Caco-2 (cell line): ENCODE measurements around the gene OLFM2. TPM values are rescaled to one million over a fixed set of nuclear protein-coding genes. Genes with fewer than 3 reads are reported as not detected.
A peak's percentile ranks its signal among the peaks of the same experiment; 100 is the strongest.
"Not testable (repeated sequence)": the region's sequence is repeated elsewhere in the genome, so short reads cannot be mapped to it uniquely, and the experiment has no call there.

Experiments
- BruUV-seq: library from RNA; stranded (reverse); fragments of 400-500 nt; replicated peaks from 2 replicates; lab custom pipeline; 2021; lab: Mats Ljungman, UMichigan
- CTCF ChIA-PET: fragments of 300-600 bp; sonication (Branson Sonifier 250); formaldehyde crosslinking; loops from one replicate; lab custom pipeline; 2022; ENCODE audit warnings: antibody characterized with exemption; lab: Charles Lee
- POLR2A ChIA-PET: fragments of 300-600 bp; sonication (Branson Sonifier 250); formaldehyde crosslinking; loops from one replicate; lab custom pipeline; 2022; ENCODE audit warnings: antibody characterized with exemption; lab: Charles Lee
- DNase-seq, 2 experiments: peaks; one replicate each; pipeline versions ENCODE4 v3.0.0 to v3.0.0-alpha.2; 2020 to 2022
- H3K27me3 ChIP-seq: replicated peaks from 2 replicates; pipeline ENCODE4 v1.6.0; 2011; ENCODE audit warnings: low read length; ENCODE audit not compliant: control insufficient read depth, insufficient read depth
- H3K36me3 ChIP-seq: 2 replicates; pipeline ENCODE4 v1.5.1; 2011; ENCODE audit warnings: low read length; ENCODE audit not compliant: control insufficient read depth, insufficient read depth
- H3K4me1 ChIP-seq: fragments of 250-450 bp; sonication (Bioruptor Pico); 2 replicates; pipeline ENCODE4 v1.5.1; 2020; ENCODE audit warnings: mild to moderate bottlenecking
- H3K4me3 ChIP-seq: 2 replicates; pipeline ENCODE4 v1.5.1; 2011; ENCODE audit warnings: low read depth, mild to moderate bottlenecking, control low read depth, low read length
- H3K9me3 ChIP-seq: fragments of 250-450 bp; sonication (Bioruptor Pico); 2 replicates; pipeline ENCODE4 v1.5.1; 2020; ENCODE audit warnings: mild to moderate bottlenecking, moderate library complexity
- H3K27ac Mint-ChIP-seq: one replicate; pipeline ENCODE4 v1.8.0; 2022; ENCODE audit warnings: mixed read lengths; ENCODE audit not compliant: unreplicated experiment
- H3K27me3 Mint-ChIP-seq: one replicate; pipeline ENCODE4 v1.8.0; 2022; ENCODE audit warnings: mixed read lengths; ENCODE audit not compliant: insufficient read depth, unreplicated experiment
- H3K36me3 Mint-ChIP-seq: one replicate; pipeline ENCODE4 v1.8.0; 2022; ENCODE audit warnings: mild to moderate bottlenecking, mixed read lengths; ENCODE audit not compliant: insufficient read depth, unreplicated experiment
- H3K4me1 Mint-ChIP-seq: one replicate; pipeline ENCODE4 v1.8.0; 2022; ENCODE audit warnings: low read depth, mixed read lengths; ENCODE audit not compliant: unreplicated experiment
- H3K4me3 Mint-ChIP-seq: one replicate; pipeline ENCODE4 v1.8.0; 2022; ENCODE audit warnings: mild to moderate bottlenecking, moderate library complexity, mixed read lengths; ENCODE audit not compliant: unreplicated experiment
- H3K9me3 Mint-ChIP-seq: one replicate; pipeline ENCODE4 v1.8.0; 2022; ENCODE audit warnings: mixed read lengths; ENCODE audit not compliant: unreplicated experiment
- CTCF ChIP-seq, 2 experiments: fragments of 200-600 bp in 1 of 2; IDR thresholded peaks; 1 replicate in 1 of 2; 2 replicates in 1 of 2; pipeline versions ENCODE4 v1.5.1 to v1.8.0; 2011 to 2022; ENCODE audit warnings: antibody characterized with exemption in 1 of 2, control low read depth in 1 of 2, inconsistent platforms in 1 of 2, low read depth in 1 of 2, low read length in 1 of 2, mild to moderate bottlenecking in 1 of 2, moderate library complexity in 1 of 2; ENCODE audit not compliant: insufficient read depth in 1 of 2, severe bottlenecking in 1 of 2, unreplicated experiment in 1 of 2
- intact Hi-C: fragments of 100-400 bp; cut with micrococcal nuclease; formaldehyde crosslinking; loops from one replicate; pipeline ENCODE4 v1.10.0; 2022; ENCODE audit not compliant: unreplicated experiment
- total RNA-seq: library from RNA; stranded (reverse); gene quantifications from 2 replicates; pipeline ENCODE4 v1.2.3, GENCODE V29; 2022

The OLFM2 gene
- total RNA-seq, 1 experiment from 2014 or later, result 0.34 TPM

- no peak overlapping the region for H3K4me3 Mint-ChIP-seq
- peaks cover 13% of the 10 kb centered on the region for H3K36me3 Mint-ChIP-seq
- H3K9me3 Mint-ChIP-seq, result no peaks in the 10 kb centered on the region
- intact Hi-C loops, result no loop called here
- peak in 1 of 2 experiments; percentile 46 for DNase-seq
- H3K27me3 ChIP-seq, result no peaks in the 10 kb centered on the region
- no peak overlapping the region for H3K27ac Mint-ChIP-seq
- no peak overlapping the region for H3K4me3 ChIP-seq
- POLR2A ChIA-PET, result no interaction called here
- no TSS peak for BruUV-seq
- no peaks in the 10 kb centered on the region for H3K4me1 Mint-ChIP-seq
- H3K9me3 ChIP-seq, result no peaks in the 10 kb centered on the region
- TF ChIP-seq CTCF (IDR thresholded peaks at IDR 0.05; ENCODE audit: insufficient read depth in 1 of 2, low read depth in 1 of 2, low read length in 1 of 2, severe bottlenecking in 1 of 2, unreplicated experiment in 1 of 2), result peak; percentile 28 to 61
- CTCF ChIA-PET, result no interaction called here
- no peaks in the 10 kb centered on the region for H3K27me3 Mint-ChIP-seq
- H3K36me3 ChIP-seq, result no peaks in the 10 kb centered on the region; the same call in none of the 2 replicates
- H3K4me1 ChIP-seq, result no peaks in the 10 kb centered on the region
These were observed 89.1 kb downstream of the OLFM2 start for GRCh38 chr19:9847087-9847671.

GRCh38 chr19:9843626-9844273 lies 92.6 kb downstream of the OLFM2 start:
- POLR2A ChIA-PET, H3K9me3 ChIP-seq, H3K4me1 ChIP-seq, DNase-seq, H3K4me1 Mint-ChIP-seq, CTCF ChIA-PET, H3K36me3 ChIP-seq, H3K9me3 Mint-ChIP-seq, H3K27ac Mint-ChIP-seq, BruUV-seq, H3K27me3 Mint-ChIP-seq, H3K4me3 ChIP-seq, intact Hi-C loops, H3K4me3 Mint-ChIP-seq, H3K27me3 ChIP-seq: not testable (repeated sequence)
- peaks cover 30% of the 10 kb centered on the region for H3K36me3 Mint-ChIP-seq

GRCh38 chr19:9842834-9843625 lies 93.3 kb downstream of the OLFM2 start:
- no peaks in the 10 kb centered on the region for H3K9me3 ChIP-seq
- H3K4me1 Mint-ChIP-seq, result no peaks in the 10 kb centered on the region
- no peaks in the 10 kb centered on the region for H3K4me1 ChIP-seq
- DNase-seq, result no peak
- H3K4me3 Mint-ChIP-seq, result no peak overlapping the region
- no peak for TF ChIP-seq CTCF (IDR thresholded peaks at IDR 0.05; ENCODE audit: insufficient read depth in 1 of 2, low read depth in 1 of 2, low read length in 1 of 2, severe bottlenecking in 1 of 2, unreplicated experiment in 1 of 2)
- ChIA-PET CTCF (no interaction called here), POLR2A (no interaction called here)
- H3K9me3 Mint-ChIP-seq, result no peaks in the 10 kb centered on the region
- no TSS peak for BruUV-seq
- H3K4me3 ChIP-seq, result no peak overlapping the region
- intact Hi-C loops, result no loop called here
- peaks cover 33% of the 10 kb centered on the region for H3K36me3 Mint-ChIP-seq
- H3K36me3 ChIP-seq, result peaks cover 7% of the 10 kb centered on the region
- H3K27ac Mint-ChIP-seq, result no peak overlapping the region
- no peaks in the 10 kb centered on the region for H3K27me3 Mint-ChIP-seq
- H3K27me3 ChIP-seq, result no peaks in the 10 kb centered on the region
